ENCODE results near the gene RAD23A. TPM values are rescaled to one million over a fixed set of nuclear protein-coding genes. Genes with fewer than 3 reads are reported as not detected.

Gene RAD23A
- total RNA-seq, 3 donors from 2014 or later: 65.9 to 84.3 (median 66.5) TPM

GRCh38 chr19:12944104-12944674, 1.5 kb upstream of the RAD23A start:
- no peak for DNase-seq (ENCODE audit: low spot score in 2 of 2)
- Histone ChIP-seq H3K4me3 (no peak overlapping the region), H3K4me1 (peaks cover 9 to 20% of the 10 kb centered on the region in 2 donors), H3K9me3 (no peaks in the 10 kb centered on the region), H3K27ac (peak overlapping the region in 1 of 2 donors; percentile 98), H3K36me3 (peaks cover 14% of the 10 kb centered on the region), H3K27me3 (no peaks in the 10 kb centered on the region)
- intact Hi-C loops (cut with DNase I; ENCODE audit: low total_unique reads): no loop called here
- TF ChIP-seq POLR2A (IDR thresholded peaks at IDR 0.05) (no peak), POLR2AphosphoS5 (IDR thresholded peaks at IDR 0.05) (no peak), CTCF (IDR thresholded peaks at IDR 0.05) (no peak)

DNA sequence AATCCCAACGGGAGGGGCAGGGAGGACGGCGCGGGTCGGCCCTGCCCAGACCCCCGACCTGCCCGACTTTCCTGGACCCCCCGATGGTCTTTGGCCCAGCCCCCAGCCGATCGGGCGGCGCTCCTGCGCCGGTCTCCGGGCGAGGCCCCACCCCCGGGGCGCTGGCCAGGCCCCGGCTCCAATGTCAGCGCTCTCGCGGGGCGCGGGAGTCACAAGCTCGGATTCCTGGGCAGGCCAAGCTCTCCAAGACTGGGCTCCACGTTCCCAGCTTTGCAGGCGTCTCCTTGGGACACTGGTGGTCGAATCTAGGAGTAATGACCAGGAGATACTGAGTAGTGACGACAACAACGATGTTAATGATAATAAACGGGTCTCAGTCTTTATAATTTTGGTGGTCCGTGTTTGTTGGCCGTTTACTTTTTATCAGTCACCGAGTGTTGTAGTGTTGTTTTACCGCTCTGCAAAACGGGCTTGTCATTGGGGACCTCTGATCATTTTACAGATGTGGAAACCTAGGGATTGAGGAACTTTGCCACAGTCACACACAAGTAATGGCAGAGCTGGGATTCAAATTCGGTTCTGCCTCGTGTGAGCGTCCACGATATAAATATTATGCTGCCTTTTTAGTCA, 545 bp downstream of the RAD23A start:
- intact Hi-C loops (cut with DNase I; ENCODE audit: low total_unique reads): no loop called here
- TF ChIP-seq POLR2AphosphoS5 (IDR thresholded peaks at IDR 0.05) (no peak), POLR2A (IDR thresholded peaks at IDR 0.05) (no peak), CTCF (IDR thresholded peaks at IDR 0.05) (no peak)
- Histone ChIP-seq H3K4me3 (peak overlapping the region; percentile 91 to 97 (median 95)), H3K27ac (peak overlapping the region; percentile 98 to 99), H3K36me3 (peaks cover 21% of the 10 kb centered on the region), H3K27me3 (no peaks in the 10 kb centered on the region), H3K4me1 (peaks cover 0 to 8% of the 10 kb centered on the region in 2 donors), H3K9me3 (no peaks in the 10 kb centered on the region)
- peak; percentile 70 to 75 for DNase-seq (ENCODE audit: low spot score in 2 of 2)

DNA sequence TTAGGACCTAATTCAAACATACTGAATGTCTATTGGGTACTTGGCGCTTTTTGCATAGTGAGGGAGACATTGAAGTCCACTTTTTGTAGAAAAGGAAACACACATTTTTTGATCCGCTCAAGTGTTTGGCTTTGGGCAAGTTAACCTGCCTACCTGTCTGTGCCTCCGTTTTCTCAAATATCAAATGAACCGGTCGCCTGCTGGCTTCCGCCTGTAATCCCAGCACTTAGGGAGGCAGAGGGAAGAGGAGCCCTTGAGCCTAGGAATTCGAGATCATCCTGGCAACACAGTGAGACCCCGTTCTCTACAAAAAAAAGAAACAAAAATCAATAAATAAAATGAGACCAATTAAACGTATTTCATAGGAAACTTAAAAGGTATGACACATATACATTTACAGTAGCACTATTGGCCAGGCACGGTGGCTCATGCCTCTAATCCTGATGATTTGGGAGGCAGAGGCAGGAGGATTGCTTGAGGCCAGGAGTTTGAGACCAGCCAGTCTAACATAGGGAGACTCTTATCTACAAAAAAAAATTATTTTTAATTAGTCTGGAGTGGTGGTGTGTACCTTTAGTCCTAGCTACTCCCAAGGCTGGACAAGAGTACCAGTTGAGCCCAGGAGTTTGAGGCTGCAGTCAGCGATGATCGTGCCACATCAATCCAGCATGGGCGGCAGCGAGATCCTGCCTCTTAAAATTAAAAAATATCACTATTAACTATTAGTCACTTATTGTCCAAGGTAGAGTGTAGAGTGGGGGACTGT, 1.3 kb downstream of the RAD23A start:
- no peak for TF ChIP-seq POLR2A (IDR thresholded peaks at IDR 0.05)
- H3K27ac ChIP-seq: peak overlapping the region; percentile 98 to 99
- H3K9me3 ChIP-seq: no peaks in the 10 kb centered on the region
- DNase-seq (ENCODE audit: low spot score in 2 of 2): no peak
- peaks cover 0 to 8% of the 10 kb centered on the region in 2 donors for H3K4me1 ChIP-seq
- peak overlapping the region; percentile 91 to 97 (median 95) for H3K4me3 ChIP-seq
- no peaks in the 10 kb centered on the region for H3K27me3 ChIP-seq
- H3K36me3 ChIP-seq: peaks cover 21% of the 10 kb centered on the region
- intact Hi-C loops (cut with DNase I; ENCODE audit: low total_unique reads): no loop called here

- no peaks in the 10 kb centered on the region for H3K27me3 ChIP-seq
- no peaks in the 10 kb centered on the region for H3K9me3 ChIP-seq
- H3K4me3 ChIP-seq: no peak overlapping the region
- H3K36me3 ChIP-seq: peaks cover 21% of the 10 kb centered on the region
- TF ChIP-seq POLR2AphosphoS5 (IDR thresholded peaks at IDR 0.05): no peak
- TF ChIP-seq CTCF (IDR thresholded peaks at IDR 0.05): no peak
- TF ChIP-seq POLR2A (IDR thresholded peaks at IDR 0.05): no peak
- H3K27ac ChIP-seq: no peak overlapping the region
- intact Hi-C loops (cut with DNase I; ENCODE audit: low total_unique reads): no loop called here
- DNase-seq (ENCODE audit: low spot score in 2 of 2): no peak
- peaks cover 0 to 8% of the 10 kb centered on the region in 2 donors for H3K4me1 ChIP-seq
Observed at GRCh38 chr19:12947702-12948611, 2.3 kb downstream of the RAD23A start.

GRCh38 chr19:12948612-12949362, 3.1 kb downstream of the RAD23A start:
- intact Hi-C loops (cut with DNase I; ENCODE audit: low total_unique reads): no loop called here
- no peak overlapping the region for H3K4me3 ChIP-seq
- H3K27me3 ChIP-seq: no peaks in the 10 kb centered on the region
- H3K4me1 ChIP-seq: peaks cover 0 to 8% of the 10 kb centered on the region in 2 donors
- no peak overlapping the region for H3K27ac ChIP-seq
- DNase-seq (ENCODE audit: low spot score in 2 of 2): no peak
- TF ChIP-seq POLR2A (IDR thresholded peaks at IDR 0.05) (no peak), POLR2AphosphoS5 (IDR thresholded peaks at IDR 0.05) (no peak), CTCF (IDR thresholded peaks at IDR 0.05) (no peak)
- peaks cover 17% of the 10 kb centered on the region for H3K36me3 ChIP-seq
- H3K9me3 ChIP-seq: no peaks in the 10 kb centered on the region

Data from breast epithelium (tissue), 4 donors.